Cardiac fibroblast (primary cell): ENCODE data around the gene CCDC73.

Experiments used
- DNase-seq, 2 donors: peaks; one replicate each; pipeline versions ENCODE4 v3.0.0 to v3.0.0-alpha.2; 2010; ENCODE audit warnings: low read depth in 2 of 2
- H3K4me3 ChIP-seq, 2 donors: replicated peaks in 1 of 2; 1 replicate in 1 of 2; 2 replicates in 1 of 2; pipeline ENCODE4 v1.5.1; 2011; ENCODE audit warnings: low read depth in 2 of 2, low read length in 2 of 2, mild to moderate bottlenecking in 2 of 2, moderate library complexity in 1 of 2
- TF ChIP-seq, protein P1 (sequence below): IDR thresholded peaks from one replicate; pipeline ENCODE4 v1.5.1; 2011; ENCODE audit warnings: low read depth, mild to moderate bottlenecking, low read length, inconsistent platforms

The CCDC73 gene

DNA sequence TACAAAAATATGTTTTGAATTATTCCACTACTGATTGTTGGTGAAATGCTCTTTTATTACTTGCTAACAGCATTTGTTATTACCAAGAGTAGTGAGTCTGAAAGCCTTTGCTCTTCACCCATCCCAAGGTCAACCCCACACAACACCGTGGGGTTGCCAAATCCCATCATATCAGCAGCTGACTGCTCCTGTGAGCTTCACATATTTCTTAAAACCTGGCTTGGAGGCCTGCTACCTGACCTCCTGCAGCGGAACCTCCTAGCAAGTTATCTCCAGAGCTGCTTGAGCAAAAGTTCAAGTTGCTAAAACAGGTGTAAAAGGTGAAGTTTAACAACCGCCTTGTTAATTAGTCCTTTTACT lies 230.9 kb downstream of the CCDC73 start:
- H3K4me3 ChIP-seq = no peak overlapping the region
- TF ChIP-seq, protein P1, sequence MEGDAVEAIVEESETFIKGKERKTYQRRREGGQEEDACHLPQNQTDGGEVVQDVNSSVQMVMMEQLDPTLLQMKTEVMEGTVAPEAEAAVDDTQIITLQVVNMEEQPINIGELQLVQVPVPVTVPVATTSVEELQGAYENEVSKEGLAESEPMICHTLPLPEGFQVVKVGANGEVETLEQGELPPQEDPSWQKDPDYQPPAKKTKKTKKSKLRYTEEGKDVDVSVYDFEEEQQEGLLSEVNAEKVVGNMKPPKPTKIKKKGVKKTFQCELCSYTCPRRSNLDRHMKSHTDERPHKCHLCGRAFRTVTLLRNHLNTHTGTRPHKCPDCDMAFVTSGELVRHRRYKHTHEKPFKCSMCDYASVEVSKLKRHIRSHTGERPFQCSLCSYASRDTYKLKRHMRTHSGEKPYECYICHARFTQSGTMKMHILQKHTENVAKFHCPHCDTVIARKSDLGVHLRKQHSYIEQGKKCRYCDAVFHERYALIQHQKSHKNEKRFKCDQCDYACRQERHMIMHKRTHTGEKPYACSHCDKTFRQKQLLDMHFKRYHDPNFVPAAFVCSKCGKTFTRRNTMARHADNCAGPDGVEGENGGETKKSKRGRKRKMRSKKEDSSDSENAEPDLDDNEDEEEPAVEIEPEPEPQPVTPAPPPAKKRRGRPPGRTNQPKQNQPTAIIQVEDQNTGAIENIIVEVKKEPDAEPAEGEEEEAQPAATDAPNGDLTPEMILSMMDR = no peak
- DNase-seq = no peak

DNA sequence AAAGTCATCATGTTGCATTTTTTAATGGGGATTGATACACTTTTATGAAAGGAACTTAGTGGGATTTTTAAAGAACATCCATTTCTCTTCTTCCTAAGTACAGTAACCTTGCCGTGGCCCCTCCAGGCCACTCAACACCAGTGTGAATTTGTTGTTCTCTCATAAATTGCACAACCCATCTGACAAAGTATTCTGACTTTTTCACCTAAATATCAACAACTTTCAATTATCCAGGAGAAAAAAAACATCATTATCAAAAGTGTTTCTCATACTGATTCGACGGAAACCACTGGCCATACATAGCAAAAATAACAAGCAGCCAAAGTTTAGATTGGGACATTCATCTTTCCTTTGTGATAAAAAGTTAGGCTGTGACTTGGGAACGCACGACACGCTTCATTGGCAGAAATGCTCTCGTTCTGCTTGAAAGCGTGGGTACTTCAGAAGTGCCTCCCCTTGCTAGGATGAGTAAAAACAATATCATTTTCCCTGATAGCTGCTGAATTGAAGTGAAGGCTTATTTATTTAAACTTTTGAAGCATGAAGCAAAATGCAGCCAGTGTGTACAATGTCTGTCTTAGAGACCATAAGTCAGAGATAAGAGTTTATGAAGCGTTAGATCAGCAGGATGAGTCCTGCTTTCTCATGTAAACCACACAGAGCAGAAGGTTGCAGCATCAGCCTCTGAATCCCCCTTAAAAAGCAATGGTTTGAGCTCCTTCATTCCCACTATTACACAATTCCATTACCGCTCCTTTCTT lies 231.4 kb downstream of the CCDC73 start:
- peak in 1 of 2 donors; percentile 36 for DNase-seq
- TF ChIP-seq, protein P1 = no peak
- H3K4me3 ChIP-seq = no peak overlapping the region

DNA sequence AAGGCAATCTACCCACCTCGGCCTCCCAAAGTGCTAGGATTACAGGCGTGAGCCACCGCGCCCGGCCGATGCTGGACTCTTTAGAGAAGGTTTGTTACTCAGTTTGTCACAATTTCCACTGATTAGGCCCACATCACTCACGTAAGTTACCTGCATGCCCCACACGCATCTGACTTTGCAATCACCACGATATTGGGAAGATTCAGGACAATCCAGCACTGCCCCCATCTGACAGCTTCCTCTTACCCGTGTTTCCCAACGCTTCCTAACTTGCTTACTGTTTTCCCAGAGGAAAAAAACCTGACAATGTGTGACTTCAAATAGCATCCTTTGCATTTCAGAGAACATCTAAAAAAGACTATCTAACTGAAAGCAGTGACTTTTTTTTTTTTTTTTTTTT lies 232.6 kb downstream of the CCDC73 start:
- TF ChIP-seq, protein P1 = no peak
- no peak overlapping the region for H3K4me3 ChIP-seq
- DNase-seq = no peak

DNA sequence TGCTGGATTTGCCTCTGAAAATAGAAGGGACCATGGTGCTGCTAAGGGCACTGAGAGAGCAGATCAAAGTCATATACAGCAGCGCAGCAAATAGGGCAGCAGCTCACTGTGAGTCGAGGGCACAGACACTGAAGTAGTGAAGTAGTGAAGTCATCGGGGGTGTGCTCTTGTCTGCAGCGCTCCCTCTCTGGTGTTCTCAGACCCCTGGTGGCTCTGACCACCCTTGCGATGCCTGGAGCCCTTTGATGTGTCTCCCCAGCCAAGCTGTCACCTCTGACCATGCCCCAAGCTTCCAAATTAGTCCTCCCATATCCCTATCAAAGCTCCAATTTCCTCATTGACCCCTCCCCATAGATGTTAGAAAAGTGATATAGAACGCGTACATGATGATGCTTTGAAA lies 238.6 kb downstream of the CCDC73 start:
- no peak for DNase-seq
- H3K4me3 ChIP-seq = no peak overlapping the region
- TF ChIP-seq, protein P1 = no peak

DNA sequence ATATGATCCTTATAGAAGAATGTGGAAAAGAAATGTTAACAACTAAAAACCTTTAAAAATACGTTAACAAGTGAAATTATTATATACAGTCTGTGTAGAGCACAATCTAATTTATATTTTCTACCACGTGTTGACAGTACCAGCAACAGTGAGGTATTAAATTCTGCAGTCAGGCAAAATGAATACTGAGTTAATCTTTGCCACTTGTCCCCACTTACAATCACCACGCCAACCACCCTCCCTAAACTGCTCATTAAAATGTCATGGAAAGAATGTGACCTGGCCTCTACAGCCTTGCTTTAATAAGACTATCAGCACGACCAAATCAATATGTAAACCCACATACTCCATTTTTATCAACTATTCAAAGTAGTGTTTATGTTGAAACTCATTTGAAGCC lies 239.4 kb downstream of the CCDC73 start:
- TF ChIP-seq, protein P1 = no peak
- DNase-seq = no peak
- no peak overlapping the region for H3K4me3 ChIP-seq
